Activated CD4-positive, CD25-positive, alpha-beta regulatory T cell treated with anti-CD3 and anti-CD28 coated beads, Interleukin-2, amount 50 U/mL, for 72 hours (primary cell): ENCODE results near the gene HNRNPH1.
A peak's percentile ranks its signal among the peaks of the same experiment; 100 is the strongest.
"Not testable (repeated sequence)": the region's sequence is repeated elsewhere in the genome, so short reads cannot be mapped to it uniquely, and the experiment has no call there.

Experiments used
- DNase-seq: peaks from one replicate; pipeline ENCODE4 v3.0.0; 2021

The HNRNPH1 gene, protein sequence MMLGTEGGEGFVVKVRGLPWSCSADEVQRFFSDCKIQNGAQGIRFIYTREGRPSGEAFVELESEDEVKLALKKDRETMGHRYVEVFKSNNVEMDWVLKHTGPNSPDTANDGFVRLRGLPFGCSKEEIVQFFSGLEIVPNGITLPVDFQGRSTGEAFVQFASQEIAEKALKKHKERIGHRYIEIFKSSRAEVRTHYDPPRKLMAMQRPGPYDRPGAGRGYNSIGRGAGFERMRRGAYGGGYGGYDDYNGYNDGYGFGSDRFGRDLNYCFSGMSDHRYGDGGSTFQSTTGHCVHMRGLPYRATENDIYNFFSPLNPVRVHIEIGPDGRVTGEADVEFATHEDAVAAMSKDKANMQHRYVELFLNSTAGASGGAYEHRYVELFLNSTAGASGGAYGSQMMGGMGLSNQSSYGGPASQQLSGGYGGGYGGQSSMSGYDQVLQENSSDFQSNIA

DNA sequence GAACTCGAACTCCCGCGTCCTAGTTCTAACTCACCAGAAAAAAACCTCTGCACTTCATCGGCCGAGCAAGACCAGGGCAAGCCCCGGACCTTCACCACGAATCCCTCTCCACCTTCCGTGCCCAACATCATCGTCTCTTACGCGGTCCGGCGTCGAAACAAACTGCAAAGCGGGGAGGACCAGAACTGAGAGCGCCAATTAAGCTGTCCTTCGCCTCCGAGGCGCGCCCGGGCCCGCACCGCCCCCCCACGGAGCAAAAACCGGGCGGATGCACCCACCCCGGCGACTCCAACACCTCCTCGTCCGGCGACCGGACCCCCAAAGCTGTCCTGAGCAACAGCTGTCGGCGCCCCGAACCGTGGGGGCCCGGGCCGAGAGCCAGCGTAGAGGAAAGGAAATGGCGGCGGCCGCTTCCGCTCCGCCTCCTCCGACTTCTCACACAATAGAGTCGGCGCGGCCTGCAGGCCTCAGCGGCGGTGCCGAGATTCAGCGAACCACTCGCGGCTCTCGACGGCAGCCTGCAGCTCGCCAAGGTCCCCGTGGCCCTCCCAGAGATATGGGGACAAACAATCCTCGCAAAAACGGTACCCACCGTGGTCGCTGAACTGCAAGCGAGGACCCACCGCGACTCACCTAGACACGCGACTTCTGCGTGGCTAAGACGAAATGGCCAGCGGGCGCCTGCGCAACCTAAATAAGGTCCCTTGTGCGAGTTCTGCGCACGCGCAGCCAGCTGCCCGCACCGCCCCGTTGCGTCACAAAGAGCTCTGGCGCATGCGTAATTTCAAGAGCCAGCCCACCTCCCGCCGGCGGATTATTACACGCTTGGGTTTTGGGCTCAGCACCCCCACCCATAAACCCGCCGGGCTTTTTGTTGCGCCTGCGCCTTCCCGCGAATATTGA, at the start of gene HNRNPH1:
HNRNPH1 (minus strand) TSS at position 669 of the 903 bp plus-strand sequence; CDS start at position 131, 538 bp downstream.
- peak; percentile 97 for DNase-seq

DNA sequence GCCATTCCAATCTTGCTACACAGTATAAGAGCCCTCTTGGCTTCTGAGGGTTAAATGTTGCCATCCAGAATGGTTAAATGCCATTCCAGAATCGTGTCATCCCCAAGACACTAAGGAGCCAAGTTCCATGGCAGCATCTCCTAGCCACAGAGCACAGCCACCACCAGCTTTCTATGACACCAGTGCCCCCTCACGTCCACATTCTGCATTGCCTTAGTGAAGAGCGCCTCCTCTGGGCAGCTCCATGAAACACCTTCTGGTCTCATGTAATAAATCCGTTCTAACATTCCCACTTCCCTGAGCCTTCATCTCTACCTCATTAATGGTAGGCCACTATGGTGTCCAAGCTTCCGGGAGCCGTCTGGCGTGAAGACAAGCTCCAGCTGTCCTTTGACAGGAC, 44.9 kb upstream of the HNRNPH1 start:
- no peak for DNase-seq

DNA sequence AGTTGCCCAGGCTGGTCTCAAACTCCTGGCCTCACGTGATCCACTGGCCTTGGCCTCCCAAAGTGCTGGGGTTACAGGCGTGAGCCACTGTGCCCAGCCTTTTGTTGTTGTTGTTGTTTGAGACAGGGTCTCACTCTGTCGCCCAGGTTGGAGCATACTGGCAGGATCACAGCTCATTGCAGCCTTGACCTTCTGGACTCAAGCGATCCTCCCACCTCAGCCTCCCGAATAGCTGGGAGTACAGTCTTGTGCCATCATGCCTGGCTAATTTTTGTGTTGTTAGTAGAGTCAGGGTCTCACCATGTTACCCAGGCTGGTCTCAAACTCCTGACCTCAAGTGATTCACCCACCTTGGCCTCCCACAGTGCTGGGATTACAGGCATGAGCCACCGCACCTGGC, 38.2 kb upstream of the HNRNPH1 start:
- DNase-seq: not testable (repeated sequence)

DNA sequence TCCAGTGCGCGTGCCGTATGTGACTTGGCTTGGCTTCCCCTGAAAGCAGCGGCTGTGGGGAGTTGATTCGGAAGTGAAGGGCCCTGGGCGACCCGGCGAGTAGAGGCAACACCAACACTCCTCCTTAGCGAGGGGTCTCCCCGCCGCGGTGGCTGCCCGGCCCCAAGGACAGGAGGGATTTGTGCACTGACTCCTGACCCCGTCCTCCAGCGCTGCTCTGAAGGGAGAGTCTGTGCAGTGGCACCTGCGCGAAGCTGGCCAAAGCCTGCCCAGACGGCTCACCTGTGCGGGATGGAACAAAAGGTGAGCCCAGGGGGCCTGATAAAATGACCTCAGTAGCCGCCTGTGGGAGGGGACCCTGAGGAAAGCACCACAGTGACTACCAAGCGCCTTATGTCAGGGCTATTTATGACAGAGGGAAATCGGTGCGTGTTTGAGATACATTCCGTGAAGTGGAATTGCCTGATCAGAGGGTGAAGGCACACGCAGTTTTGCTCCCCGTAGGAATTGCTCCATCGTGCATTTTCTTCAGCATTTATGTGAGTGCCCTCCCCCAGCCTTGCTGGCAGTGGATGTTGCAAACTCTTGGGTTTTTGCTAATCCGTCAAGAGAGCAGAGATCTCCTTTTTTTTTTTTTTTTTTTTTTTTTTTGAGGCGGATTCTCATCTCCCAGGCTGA, 34.8 kb upstream of the HNRNPH1 start:
- DNase-seq: not testable (repeated sequence)

DNA sequence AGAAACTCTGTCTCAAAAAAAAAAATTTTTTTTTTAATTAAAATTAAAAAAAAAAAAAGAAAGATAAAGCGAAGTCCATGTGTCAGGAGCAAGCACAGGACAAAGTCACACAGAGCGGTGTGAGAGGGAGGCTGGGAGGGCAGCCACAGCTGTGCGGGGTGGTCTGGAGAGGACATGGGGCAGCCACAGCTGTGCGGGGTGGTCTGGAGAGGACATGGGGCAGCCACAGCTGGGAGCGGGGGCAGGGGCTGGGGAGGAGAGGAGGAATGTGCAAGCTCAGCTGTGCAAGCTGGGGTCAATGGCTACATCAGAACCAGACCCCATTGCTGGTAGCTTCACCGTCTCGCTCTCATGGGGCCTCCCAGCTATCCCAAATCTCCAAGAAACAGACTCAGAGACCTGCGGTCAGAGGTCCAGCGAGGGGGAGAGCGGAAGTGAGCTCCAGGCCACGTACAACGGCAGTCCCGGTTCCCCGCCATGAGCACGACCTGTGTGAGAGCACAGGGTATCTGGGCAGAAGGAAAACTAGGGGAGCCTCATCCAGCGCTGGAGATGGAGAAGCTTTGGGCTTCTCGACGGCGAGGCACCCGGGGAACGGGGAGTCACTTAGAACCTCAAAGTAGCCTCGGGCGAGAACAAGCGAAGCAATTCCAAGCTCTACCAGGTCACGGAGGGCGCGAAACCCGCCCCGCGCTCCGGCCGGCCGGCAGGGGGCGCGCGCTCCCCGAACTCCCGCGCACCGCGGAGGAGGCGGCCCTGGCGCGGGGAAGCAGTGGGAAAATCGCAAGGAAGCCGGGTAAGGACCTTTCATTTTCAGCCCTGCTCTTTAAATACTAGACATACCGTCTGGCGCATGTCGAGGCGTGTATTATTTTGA, 34.1 kb upstream of the HNRNPH1 start:
- DNase-seq: peak; percentile 40

DNA sequence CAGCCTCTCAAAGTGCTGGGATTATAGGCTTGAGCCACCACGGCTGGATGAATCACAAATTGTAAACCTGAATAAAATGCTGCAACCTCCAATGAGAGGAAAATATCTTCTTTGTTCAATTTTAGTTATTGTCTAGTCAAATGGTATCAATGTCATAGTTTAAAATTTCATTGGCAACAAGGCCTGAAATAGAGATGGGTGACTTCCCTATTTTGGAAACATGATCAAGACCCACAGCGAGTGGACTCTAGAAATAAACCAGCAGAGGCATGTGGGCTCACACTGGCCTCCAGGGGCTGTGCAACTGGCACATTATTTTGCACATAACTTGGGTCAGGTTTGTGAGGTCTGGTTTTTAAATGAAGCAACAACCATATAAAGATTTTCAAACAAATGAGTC, 29.7 kb upstream of the HNRNPH1 start:
- not testable (repeated sequence) for DNase-seq

DNA sequence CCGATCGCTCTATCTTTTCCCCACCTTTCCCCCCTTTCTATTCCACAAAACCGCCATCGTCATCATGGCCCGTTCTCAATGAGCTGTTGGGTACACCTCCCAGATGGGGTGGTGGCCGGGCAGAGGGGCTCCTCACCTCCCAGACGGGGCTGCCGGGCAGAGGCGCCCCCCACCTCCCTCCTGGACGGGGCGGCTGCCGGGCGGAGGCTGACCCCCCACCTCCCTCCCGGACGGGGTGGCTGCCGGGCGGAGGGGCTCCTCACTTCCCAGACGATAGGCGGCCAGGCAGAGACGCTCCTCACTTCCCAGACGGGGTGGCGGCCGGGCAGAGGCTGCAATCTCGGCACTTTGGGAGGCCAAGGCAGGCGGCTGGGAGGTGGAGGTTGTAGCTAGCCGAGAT, 26.8 kb upstream of the HNRNPH1 start:
- DNase-seq: not testable (repeated sequence)

DNA sequence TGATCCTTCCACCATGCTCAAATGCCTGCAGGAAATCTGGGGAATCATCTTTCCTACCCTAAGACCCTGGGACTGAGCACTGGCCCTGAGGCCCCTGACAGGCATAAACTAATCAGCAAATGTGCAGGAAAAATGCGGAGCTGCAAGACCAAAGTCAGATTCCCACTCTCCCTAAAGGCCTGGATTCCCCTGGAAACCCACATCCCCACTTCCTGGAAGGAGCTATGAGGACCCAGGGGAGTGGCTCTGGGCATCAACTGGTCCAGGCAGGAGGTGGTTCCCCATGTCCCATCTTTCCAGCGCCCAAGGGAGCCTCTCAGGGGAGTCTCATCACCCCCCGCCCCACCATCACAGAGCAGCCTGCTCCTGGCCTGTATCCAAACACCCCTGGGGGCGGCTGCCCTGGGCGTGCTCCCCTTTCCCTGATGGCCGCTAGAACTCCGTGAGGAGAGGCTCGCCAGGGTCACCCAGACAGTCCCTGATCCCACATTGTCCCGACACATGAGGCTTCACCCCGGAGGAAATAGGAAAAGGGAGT, 25.8 kb upstream of the HNRNPH1 start:
- DNase-seq: not testable (repeated sequence)

DNA sequence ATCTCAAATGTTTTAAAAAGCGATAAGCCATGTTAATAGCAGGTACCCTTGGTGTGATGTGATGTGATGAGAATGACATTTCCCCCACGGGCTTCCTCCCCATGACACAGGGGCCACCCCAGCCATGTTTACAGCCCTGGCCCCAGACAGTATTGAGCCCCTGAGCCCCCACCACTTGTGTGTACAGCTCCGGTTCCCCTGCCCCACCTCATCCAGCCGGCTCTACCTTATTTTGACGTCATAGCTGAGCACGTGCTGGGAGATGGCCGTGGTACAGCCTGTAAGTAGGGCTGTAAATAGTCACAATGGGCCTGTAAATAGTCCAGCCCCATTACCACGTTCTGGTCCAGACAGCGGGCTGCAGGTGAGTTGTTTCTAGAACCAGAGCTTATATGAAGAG, 24.9 kb upstream of the HNRNPH1 start:
- DNase-seq: no peak

DNA sequence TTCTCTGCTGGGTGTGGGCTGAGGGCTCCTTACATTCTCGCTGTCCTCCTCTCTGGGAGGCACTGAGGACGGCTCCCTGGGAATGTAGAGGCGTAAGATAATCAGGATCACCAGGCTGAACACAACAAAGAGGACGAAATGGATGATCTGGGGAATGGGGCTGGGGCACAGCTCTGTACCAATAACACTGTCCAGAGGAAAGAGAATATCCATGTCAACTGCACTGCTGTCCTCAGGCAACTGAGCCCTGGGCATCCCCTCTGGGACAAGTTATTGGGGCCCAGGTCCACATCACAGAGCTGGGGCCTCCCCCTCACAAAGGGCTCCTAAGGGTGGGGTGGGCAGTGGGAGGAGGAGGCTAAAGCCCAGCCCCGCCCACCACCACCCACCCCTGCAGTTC, 21.3 kb upstream of the HNRNPH1 start:
- not testable (repeated sequence) for DNase-seq

DNA sequence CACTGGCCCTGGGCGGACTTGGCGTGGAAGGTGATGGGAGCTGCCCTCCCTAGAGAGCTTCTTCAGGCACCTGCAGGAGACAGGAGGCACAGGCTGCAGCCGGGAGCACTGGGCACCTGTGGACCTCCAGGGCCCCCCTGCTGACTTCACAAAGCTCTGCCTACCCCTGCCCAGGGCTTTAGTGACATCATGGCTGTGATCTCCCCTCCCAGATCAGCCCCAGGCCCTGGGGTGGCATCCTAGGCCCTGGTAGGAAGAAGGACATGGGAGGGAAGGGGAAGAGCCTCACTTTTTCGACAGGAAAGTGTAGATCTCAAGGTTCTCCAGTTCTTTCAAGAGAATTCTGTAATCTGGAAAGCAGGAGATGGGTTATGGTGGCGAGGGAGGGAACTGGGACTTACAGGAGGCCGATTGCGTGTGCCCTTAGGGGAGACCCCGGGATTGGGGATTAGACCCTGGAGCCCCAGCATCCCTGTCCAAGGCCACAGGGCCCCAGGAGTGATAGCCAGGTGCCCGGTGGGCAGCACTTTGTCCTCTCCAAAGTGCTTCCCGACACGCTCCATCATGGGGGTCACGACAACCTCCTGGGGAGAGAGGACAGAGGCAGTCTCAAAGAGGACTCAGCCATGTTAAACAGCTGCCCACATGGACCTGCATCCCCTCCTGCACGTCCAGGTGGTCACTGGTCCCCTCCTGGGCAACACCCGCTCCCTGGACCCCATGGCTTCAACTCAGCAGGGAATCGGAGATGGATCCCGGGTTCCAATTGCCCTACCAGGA, 19.9 kb upstream of the HNRNPH1 start:
- not testable (repeated sequence) for DNase-seq

DNA sequence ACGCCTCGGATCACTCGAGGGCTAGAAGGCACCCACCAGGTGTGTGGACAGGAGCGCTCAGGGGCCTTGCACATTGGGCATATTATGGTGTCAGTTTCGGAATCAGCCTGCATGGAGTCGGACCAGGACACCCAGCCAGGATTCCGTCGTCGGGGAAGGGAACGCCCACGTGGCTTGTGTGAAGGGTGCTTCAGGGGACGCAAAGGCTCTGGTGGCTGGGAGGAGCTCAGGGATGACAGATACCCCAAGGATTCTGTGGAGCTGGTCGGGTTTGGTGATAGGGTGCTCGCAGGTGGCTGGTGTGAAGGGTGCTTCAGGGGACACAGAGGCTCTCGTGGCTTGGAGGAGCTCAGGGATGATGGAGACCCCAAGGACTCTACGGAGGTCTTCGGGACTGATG, 19.2 kb upstream of the HNRNPH1 start:
- DNase-seq: not testable (repeated sequence)

DNA sequence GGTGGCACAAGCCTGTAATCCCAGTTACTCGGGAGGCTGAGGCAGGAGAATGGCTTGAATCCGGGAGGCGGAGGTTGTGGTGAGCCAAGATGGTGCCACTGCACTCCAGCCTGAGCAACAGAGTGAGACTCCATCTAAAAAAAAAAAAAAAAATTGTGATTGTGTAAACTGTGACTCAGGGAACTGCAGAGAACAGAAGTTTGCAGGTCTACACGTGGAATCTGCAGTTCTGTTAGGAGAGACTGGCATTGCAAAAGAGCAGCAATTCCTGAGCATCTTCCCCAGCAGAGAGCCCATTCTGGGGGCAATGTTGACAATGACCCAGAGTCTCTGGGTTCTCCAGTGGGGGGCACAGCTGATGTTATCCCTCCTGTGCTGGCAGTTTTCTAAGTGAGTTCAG, 18.3 kb upstream of the HNRNPH1 start:
- not testable (repeated sequence) for DNase-seq

DNA sequence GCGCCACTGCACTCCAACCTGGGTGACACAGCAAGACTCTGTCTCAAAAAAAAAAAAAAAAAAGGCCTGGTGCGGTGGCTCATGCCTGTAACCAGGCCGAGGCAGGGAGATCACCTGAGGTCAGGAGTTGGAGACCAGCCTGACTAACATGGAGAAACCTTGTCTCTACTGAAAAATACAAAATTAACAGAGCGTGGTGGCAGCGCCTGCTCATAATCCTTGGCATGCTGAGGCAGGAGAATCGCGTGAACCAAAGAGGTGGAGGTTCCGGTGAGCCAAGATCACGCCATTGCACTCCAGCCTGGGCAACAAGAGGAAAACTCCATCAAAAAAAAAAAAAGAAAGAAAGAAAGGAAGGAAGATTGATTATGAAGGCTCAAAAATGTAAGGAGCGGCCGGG, 15.8 kb upstream of the HNRNPH1 start:
- DNase-seq: not testable (repeated sequence)

DNA sequence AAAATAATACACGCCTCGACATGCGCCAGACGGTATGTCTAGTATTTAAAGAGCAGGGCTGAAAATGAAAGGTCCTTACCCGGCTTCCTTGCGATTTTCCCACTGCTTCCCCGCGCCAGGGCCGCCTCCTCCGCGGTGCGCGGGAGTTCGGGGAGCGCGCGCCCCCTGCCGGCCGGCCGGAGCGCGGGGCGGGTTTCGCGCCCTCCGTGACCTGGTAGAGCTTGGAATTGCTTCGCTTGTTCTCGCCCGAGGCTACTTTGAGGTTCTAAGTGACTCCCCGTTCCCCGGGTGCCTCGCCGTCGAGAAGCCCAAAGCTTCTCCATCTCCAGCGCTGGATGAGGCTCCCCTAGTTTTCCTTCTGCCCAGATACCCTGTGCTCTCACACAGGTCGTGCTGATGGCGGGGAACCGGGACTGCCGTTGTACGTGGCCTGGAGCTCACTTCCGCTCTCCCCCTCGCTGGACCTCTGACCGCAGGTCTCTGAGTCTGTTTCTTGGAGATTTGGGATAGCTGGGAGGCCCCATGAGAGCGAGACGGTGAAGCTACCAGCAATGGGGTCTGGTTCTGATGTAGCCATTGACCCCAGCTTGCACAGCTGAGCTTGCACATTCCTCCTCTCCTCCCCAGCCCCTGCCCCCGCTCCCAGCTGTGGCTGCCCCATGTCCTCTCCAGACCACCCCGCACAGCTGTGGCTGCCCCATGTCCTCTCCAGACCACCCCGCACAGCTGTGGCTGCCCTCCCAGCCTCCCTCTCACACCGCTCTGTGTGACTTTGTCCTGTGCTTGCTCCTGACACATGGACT, 11.1 kb upstream of the HNRNPH1 start:
- DNase-seq: not testable (repeated sequence)

DNA sequence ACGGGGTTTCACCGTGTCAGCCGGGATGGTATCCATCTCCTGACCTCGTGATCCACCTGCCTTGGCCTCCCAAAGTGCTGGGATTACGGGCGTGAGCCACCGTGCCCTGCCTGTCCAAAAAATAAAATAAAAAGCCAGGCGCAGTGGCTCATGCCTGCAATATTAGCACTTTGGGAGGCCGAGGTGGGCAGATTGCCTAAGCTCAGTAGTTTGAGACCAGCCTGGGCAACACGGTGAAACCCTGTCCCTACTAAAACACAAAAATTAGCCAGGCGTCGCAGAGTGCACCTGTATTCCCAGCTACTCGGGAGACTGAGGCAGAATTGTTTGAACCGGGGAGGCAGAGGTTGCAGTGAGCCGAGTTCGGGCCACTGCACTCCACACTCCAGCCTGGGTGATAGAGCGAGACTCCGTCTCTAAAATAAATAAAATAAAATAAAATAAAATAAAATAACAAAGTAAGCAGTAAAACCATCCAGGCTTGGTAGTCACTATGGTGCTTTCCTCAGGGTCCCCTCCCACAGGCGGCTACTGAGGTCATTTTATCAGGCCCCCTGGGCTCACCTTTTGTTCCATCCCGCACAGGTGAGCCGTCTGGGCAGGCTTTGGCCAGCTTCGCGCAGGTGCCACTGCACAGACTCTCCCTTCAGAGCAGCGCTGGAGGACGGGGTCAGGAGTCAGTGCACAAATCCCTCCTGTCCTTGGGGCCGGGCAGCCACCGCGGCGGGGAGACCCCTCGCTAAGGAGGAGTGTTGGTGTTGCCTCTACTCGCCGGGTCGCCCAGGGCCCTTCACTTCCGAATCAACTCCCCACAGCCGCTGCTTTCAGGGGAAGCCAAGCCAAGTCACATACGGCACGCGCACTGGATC, 10.3 kb upstream of the HNRNPH1 start:
- not testable (repeated sequence) for DNase-seq

DNA sequence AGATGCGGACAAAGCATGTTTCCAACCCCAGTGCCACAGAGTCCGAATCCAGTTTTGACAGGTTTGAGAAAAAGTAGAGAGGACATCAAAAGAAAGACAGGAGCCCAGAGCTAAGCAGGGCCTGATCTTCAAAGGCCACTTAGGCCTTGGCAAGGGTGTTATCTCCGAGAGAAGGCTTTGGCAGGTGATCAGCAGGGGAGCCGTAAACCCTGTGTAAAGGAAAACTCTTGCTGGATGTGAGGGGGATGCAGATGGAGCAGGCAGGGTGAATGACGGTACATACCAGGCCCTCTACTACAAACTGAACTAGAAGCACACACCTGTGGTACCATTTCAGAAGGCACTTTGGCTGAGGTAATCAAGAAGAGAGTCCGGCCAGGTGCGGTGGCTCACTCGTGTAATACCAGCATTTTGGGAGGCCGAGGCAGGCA, 1.4 kb upstream of the HNRNPH1 start:
- DNase-seq: no peak

DNA sequence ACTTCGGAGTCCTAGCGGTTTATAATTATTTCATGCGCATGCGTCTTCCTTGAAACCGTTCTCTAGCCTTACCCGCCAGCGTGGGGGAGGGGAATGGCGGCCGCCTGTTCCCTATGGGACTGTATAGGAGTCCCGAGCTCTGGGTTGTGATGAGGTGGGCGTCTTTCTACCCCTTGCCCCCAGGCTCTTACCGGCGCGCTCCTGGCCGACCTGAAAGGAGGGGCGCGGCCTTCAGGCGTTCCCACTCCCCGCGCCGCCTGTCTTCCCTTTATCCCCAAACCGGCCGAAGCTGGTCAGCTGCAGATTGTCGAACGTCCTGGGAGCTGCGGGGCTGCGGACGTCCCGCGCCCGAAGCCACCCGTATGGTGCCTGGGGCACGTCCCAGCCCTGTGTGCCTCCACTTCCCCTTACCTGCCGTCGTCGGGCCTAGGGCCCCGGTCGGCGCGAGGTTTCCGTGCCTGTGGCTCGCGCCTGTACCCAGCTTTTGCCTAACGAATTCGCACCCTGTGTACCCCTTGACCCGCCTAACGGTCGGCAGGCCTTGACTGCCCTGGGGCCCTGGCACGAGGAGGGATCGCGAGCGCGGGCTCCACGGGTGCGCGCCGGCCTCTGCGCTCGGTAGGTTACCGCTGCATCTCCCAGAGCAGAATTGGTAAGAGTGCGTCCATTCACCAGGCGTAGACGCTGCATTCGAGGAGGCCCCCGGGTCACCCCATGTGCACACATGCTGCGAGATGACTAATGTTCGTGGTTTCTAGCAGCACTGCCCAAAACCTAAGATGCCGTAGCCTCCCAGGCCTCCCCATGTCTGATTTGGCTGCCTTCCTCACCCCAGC, 653 bp upstream of the HNRNPH1 start:
- peak; percentile 70 for DNase-seq
